Activated naive CD4-positive, alpha-beta T cell treated with anti-CD3 and anti-CD28 coated beads, Interleukin-2, amount 10 ng/mL, durations not matched to agents 7 days and 5 days (primary cell): Measurements from ENCODE around the gene TAC3.
"Not testable (repeated sequence)": the region's sequence is repeated elsewhere in the genome, so short reads cannot be mapped to it uniquely, and the experiment has no call there.

Experiments
- CTCF ChIA-PET: fragments of 350-600 bp; sonication (Branson Sonifier 250); formaldehyde crosslinking; loops from one replicate; lab custom pipeline; 2021; ENCODE audit warnings: antibody characterized with exemption; lab: Charles Lee
- DNase-seq: peaks from one replicate; pipeline ENCODE4 v3.0.0-alpha.2; 2020
- H3K27ac Mint-ChIP-seq: one replicate; pipeline ENCODE4 v1.8.0; 2021; ENCODE audit warnings: mild to moderate bottlenecking, moderate library complexity, mixed read lengths
- H3K27me3 Mint-ChIP-seq: one replicate; pipeline ENCODE4 v1.8.0; 2021; ENCODE audit warnings: mild to moderate bottlenecking, mixed read lengths
- H3K36me3 Mint-ChIP-seq: one replicate; pipeline ENCODE4 v1.8.0; 2021; ENCODE audit warnings: mixed read lengths
- H3K4me1 Mint-ChIP-seq: one replicate; pipeline ENCODE4 v1.8.0; 2021; ENCODE audit warnings: mixed read lengths
- H3K4me3 Mint-ChIP-seq: one replicate; pipeline ENCODE4 v1.8.0; 2021; ENCODE audit warnings: mild to moderate bottlenecking, moderate library complexity, mixed read lengths
- H3K9me3 Mint-ChIP-seq: one replicate; pipeline ENCODE4 v1.8.0; 2021; ENCODE audit warnings: mixed read lengths

Gene TAC3

DNA sequence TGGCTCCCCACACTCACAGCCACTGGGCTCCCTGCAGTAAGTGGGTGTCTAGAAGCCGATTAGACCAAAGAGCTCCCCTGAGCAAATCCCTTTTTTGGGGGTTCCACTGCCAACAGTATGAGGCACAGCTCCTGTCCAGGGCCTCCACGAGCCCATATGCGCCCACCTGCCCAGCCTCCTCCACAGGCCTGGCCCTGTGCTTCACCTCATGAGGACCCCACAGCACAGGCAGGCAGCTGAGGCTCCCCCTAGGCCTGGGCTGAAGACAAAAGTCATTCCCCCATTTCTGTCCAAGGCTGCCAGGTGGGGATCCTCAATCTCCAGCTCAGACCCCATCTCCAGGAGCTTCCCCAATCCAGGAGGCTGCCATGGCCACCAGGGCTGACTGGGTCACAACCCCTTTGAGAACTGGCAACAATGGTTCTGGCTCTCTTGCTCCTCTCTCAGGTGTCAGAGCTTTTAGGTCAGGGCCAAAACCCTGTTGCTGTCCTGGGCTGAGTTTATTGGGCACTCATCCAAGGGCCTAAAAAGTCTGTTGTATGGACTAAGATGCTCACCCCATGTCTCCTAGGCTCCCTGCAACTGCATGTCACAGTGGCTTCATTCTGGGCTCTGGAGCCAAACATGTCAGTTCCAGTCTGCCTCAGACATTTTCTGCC is 33.6 kb downstream of the TAC3 start:
- H3K27ac Mint-ChIP-seq, H3K4me1 Mint-ChIP-seq, CTCF ChIA-PET, H3K9me3 Mint-ChIP-seq, DNase-seq, H3K4me3 Mint-ChIP-seq, H3K36me3 Mint-ChIP-seq: not testable (repeated sequence)
- H3K27me3 Mint-ChIP-seq: peaks cover 10% of the 10 kb centered on the region

GRCh38 chr12:56980941-56981530 is 35.3 kb downstream of the TAC3 start:
- H3K4me3 Mint-ChIP-seq: no peak overlapping the region
- H3K27ac Mint-ChIP-seq: no peak overlapping the region
- no peak for DNase-seq
- H3K4me1 Mint-ChIP-seq: no peaks in the 10 kb centered on the region
- CTCF ChIA-PET: interaction anchor here (1.6 kb wide), 1 partner anchor 13 kb away, joined by 3 read pairs; no protein-coding TSS in a partner anchor
- no peaks in the 10 kb centered on the region for H3K9me3 Mint-ChIP-seq
- no peaks in the 10 kb centered on the region for H3K36me3 Mint-ChIP-seq
- no peaks in the 10 kb centered on the region for H3K27me3 Mint-ChIP-seq

DNA sequence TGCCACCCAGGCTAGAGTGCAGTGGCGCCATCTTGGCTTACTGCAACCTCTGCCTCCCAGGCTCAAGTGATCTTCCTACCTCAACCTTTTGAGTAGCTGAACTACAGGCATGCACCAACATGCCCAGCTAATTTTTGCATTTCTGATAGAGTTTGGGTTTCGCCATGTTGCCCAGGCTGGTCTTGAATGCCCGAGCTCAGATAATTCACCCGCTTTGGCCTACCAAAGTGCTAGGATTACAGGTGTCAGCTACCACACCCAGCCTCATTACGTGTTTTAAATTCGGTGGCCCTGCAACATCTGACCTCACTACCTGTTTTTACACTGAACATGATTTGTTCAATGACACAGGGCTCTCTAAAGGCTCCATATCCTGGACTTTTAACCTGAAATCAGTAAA is 36.1 kb downstream of the TAC3 start:
- CTCF ChIA-PET: interaction anchor here (1.6 kb wide), 1 partner anchor 13 kb away, joined by 3 read pairs; no protein-coding TSS in a partner anchor
- H3K27ac Mint-ChIP-seq: no peak overlapping the region
- no peak for DNase-seq

DNA sequence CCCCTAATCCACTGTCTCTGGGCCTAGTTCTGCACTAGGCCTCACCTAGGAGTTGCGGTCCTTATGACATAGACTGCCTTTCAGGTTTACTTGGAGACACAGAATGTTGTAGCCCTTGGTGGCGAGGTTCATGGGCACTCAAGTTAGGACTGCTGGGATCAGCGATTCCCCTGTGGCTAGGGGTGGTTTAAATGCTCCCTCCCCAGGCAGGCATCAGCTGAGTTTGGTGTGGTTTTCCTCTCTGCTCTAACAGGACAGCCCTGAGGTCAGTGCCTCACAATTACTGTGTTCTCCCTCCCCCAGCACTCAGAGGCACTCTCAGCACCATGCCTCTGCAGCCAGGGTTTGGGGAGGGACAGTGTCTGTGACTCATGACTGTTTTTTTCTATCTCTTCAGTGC is 36.7 kb downstream of the TAC3 start:
- Mint-ChIP-seq H3K9me3 (no peaks in the 10 kb centered on the region), H3K4me1 (no peaks in the 10 kb centered on the region), H3K36me3 (no peaks in the 10 kb centered on the region), H3K27ac (no peak overlapping the region), H3K4me3 (no peak overlapping the region), H3K27me3 (no peaks in the 10 kb centered on the region)
- CTCF ChIA-PET: interaction anchor here (1.2 to 1.6 kb wide), 2 partner anchors 8 to 14 kb away, joined by 3 read pairs; no protein-coding TSS in a partner anchor
- no peak for DNase-seq

More for the DNA sequence above, 36.1 kb downstream of the TAC3 start:
- H3K4me1 Mint-ChIP-seq: no peaks in the 10 kb centered on the region
- no peaks in the 10 kb centered on the region for H3K36me3 Mint-ChIP-seq
- H3K9me3 Mint-ChIP-seq: no peaks in the 10 kb centered on the region
- no peak overlapping the region for H3K4me3 Mint-ChIP-seq
- H3K27me3 Mint-ChIP-seq: no peaks in the 10 kb centered on the region

DNA sequence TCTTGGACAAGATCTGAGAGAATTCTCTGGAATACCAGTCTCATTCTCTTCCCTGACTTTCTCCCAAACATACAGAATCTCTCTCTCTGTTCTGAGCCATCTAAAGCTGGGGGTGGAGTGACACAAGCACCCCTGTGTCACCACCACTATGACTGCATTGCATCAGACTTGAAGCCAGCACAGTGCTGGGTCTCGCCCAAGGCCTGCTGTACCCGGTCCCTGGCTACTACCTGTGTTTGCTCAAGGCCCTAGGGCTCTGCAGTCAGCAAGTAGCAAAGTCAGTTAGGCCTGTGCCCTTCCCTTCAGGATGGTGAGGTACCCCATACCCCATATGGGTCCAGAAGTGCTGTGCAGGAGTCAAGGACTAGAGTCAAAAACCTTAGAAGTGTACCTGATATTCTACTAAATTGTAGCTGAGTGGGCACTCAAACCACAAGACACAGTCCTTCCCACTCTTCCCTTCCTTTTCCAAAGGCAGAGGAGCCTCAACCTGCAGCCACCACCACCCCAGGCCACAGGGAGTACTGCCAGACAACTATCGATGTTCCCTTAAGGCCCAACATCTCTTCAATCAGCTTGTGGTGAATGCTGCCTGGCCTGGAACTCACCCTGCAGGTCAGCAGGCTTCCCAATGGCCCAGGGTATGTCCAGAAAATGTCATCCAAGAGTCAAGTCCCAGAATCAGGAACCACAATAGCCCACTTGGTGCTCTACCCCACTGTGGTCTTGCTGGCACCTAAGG is 37.8 kb downstream of the TAC3 start:
- H3K27ac Mint-ChIP-seq: no peak overlapping the region
- CTCF ChIA-PET: interaction anchor here (1.2 kb wide), 1 partner anchor 9 kb away, joined by 3 read pairs; no protein-coding TSS in a partner anchor
- H3K4me1 Mint-ChIP-seq: no peaks in the 10 kb centered on the region

DNA sequence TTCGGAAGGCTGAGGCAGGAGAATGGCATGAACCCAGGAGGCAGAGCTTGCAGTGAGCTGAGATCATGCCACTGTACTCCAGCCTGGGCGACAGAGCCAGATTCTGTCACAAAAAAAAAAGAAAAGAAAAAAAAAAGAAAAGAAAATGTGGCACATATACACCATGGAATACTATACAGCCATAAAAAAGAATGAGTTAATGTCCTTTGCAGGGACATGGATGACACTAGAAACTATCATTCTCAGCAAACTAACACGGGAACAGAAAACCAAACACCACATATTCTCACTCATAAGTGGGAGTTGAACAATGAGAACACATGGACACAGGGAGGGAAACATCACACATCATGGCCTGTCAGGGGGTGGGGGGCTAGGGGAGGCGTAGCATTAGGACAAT is 39.0 kb downstream of the TAC3 start:
- DNase-seq, H3K4me1 Mint-ChIP-seq, H3K9me3 Mint-ChIP-seq, CTCF ChIA-PET, H3K36me3 Mint-ChIP-seq, H3K4me3 Mint-ChIP-seq, H3K27me3 Mint-ChIP-seq, H3K27ac Mint-ChIP-seq: not testable (repeated sequence)

More for the DNA sequence above, 37.8 kb downstream of the TAC3 start:
- no peaks in the 10 kb centered on the region for H3K27me3 Mint-ChIP-seq
- DNase-seq: no peak
- no peaks in the 10 kb centered on the region for H3K36me3 Mint-ChIP-seq
- H3K4me3 Mint-ChIP-seq: no peak overlapping the region
- H3K9me3 Mint-ChIP-seq: no peaks in the 10 kb centered on the region

- H3K9me3 Mint-ChIP-seq, CTCF ChIA-PET, H3K27me3 Mint-ChIP-seq, H3K4me1 Mint-ChIP-seq, DNase-seq, H3K4me3 Mint-ChIP-seq, H3K27ac Mint-ChIP-seq, H3K36me3 Mint-ChIP-seq: not testable (repeated sequence)
Observed at GRCh38 chr12:56974224-56974623, 42.1 kb downstream of the TAC3 start.

- CTCF ChIA-PET, H3K4me3 Mint-ChIP-seq, H3K9me3 Mint-ChIP-seq, DNase-seq, H3K27ac Mint-ChIP-seq, H3K4me1 Mint-ChIP-seq, H3K36me3 Mint-ChIP-seq: not testable (repeated sequence)
- peaks cover 10% of the 10 kb centered on the region for H3K27me3 Mint-ChIP-seq
Observed at GRCh38 chr12:56968910-56969309, 47.4 kb downstream of the TAC3 start.

DNA sequence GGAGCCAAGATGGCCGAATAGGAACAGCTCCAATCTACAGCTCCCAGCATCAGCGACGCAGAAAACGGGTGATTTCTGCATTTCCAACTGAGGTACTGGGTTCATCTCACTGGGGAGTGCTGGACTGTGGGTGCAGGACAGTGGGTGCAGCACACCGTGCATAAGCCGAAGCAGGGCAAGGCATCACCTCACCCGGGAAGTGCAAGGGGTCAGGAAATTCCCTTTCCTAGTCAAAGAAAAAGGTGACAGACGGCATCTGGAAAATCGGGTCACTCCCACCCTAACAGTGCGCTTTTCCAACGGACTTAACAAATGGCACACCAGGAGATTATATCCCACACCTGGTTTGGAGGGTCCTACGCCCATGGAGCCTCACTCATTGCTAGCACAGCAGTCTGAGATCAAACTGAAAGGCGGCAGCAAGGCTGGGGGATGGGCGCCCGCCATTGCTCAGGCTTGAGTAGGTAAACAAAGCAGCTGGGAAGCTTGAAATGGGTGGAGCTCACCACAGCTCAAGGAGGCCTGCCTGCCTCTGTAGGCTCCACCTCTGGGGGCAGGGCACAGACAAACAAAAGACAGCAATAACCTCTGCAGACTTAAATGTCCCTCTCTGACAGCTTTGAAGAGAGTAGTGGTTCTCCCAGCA is 50.2 kb downstream of the TAC3 start:
- H3K27me3 Mint-ChIP-seq: peaks cover 10% of the 10 kb centered on the region
- H3K27ac Mint-ChIP-seq, H3K9me3 Mint-ChIP-seq, H3K4me3 Mint-ChIP-seq, DNase-seq, H3K36me3 Mint-ChIP-seq, H3K4me1 Mint-ChIP-seq, CTCF ChIA-PET: not testable (repeated sequence)

- H3K36me3 Mint-ChIP-seq, H3K27ac Mint-ChIP-seq, H3K4me3 Mint-ChIP-seq, CTCF ChIA-PET, H3K4me1 Mint-ChIP-seq, DNase-seq, H3K9me3 Mint-ChIP-seq: not testable (repeated sequence)
- H3K27me3 Mint-ChIP-seq: peaks cover 14% of the 10 kb centered on the region
Observed at GRCh38 chr12:56965124-56965523, 51.2 kb downstream of the TAC3 start.

DNA sequence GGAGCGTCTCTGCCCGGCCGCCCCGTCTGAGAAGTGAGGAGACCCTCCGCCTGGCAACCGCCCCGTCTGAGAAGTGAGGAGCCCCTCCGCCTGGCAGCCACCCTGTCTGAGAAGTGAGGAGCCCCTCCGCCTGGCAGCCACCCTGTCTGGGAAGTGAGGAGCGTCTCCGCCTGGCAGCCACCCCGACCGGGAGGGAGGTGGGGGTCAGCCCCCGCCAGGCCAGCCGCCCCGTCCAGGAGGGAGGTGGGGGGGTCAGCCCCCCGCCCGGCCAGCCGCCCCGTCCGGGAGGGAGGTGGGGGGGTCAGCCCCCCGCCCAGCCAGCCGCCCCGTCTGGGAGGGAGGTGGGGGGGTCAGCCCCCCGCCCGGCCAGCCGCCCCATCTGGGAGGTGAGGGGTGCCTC is 52.8 kb downstream of the TAC3 start:
- H3K4me1 Mint-ChIP-seq, H3K27ac Mint-ChIP-seq, H3K4me3 Mint-ChIP-seq, H3K9me3 Mint-ChIP-seq, DNase-seq, CTCF ChIA-PET, H3K36me3 Mint-ChIP-seq: not testable (repeated sequence)
- peaks cover 12% of the 10 kb centered on the region for H3K27me3 Mint-ChIP-seq

DNA sequence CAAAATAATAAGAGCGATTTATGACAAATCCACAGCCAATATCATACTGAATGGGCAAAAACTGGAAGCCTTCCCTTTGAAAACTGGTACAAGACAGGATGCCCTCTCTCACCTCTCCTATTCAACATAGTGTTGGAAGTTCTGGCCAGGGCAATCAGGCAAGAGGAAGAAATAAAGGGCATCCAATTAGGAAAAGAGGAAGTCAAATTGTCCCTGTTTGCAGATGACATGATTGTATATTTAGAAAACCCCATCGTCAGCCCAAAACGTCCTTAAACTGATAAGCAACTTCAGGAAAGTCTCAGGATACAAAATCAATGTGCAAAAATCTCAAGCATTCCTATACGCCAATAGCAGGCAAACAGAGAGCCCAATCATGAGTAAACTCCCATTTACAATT is 54.1 kb downstream of the TAC3 start:
- H3K36me3 Mint-ChIP-seq, DNase-seq, H3K4me1 Mint-ChIP-seq, H3K4me3 Mint-ChIP-seq, CTCF ChIA-PET, H3K27ac Mint-ChIP-seq: not testable (repeated sequence)
- peaks cover 12% of the 10 kb centered on the region for H3K9me3 Mint-ChIP-seq
- H3K27me3 Mint-ChIP-seq: peaks cover 20% of the 10 kb centered on the region
